GM12878 (cell line): ENCODE results near the gene COL4A2. TPM values are rescaled to one million over a fixed set of nuclear protein-coding genes. Genes with fewer than 3 reads are reported as not detected.

ENCODE experiments used
- ATAC-seq: fragments of 200-7000 bp; cut with Tn5 transposase; 3 replicates; pipeline ENCODE4 v1.9.1; 2020; ENCODE audit warnings: mild to moderate bottlenecking, moderate library complexity
- BruUV-seq: library from RNA; stranded (reverse); fragments of 400-500 nt; replicated peaks from 2 replicates; lab custom pipeline; 2021; lab: Mats Ljungman, UMichigan
- CTCF ChIA-PET: fragments of 300-600 bp; sonication (Branson Sonifier 250); formaldehyde crosslinking; extraction: SDS; loops from one replicate; lab custom pipeline; 2021; ENCODE audit warnings: inconsistent platforms; lab: Yijun Ruan, JAX
- POLR2A ChIA-PET: fragments of 350-600 bp; formaldehyde crosslinking; extraction: SDS; loops from one replicate; lab custom pipeline; 2021; ENCODE audit warnings: inconsistent platforms; lab: Charles Lee
- RAD21 ChIA-PET: fragments of 300-600 bp; sonication (Branson Sonifier 250); formaldehyde crosslinking; loops from one replicate; lab custom pipeline; 2023; ENCODE audit warnings: antibody characterized with exemption; ENCODE audit not compliant: unreplicated experiment; lab: Charles Lee
- SMC1A ChIA-PET: fragments of 300-600 bp; sonication (Branson Sonifier 250); formaldehyde crosslinking; loops from one replicate; lab custom pipeline; 2023; ENCODE audit not compliant: unreplicated experiment, uncharacterized antibody; lab: Charles Lee
- DNase-seq: peaks from one replicate; pipeline ENCODE4 v3.0.0-alpha.2; 2011; ENCODE audit warnings: low read depth, low spot score
- FAIRE-seq: peaks from 3 replicates; lab custom pipeline; 2011; peaks lifted over from hg19 to GRCh38; lab: Jason Lieb, UNC
- H2AFZ ChIP-seq: 2 replicates; pipeline ENCODE4 v1.6.0; 2011; ENCODE audit warnings: low read depth, low read length, control low read depth; ENCODE audit not compliant: control insufficient read depth
- H3K27ac ChIP-seq: 2 replicates; pipeline ENCODE4 v1.5.1; 2011; ENCODE audit warnings: control low read depth; ENCODE audit not compliant: control insufficient read depth, insufficient read depth
- H3K27me3 ChIP-seq, 2 experiments: replicated peaks in 1 of 2; 2 replicates each; pipeline versions ENCODE4 v1.6.0 to v1.6.1; 2011; ENCODE audit warnings: low read length in 1 of 2; ENCODE audit not compliant: control insufficient read depth in 2 of 2, insufficient read depth in 2 of 2
- H3K36me3 ChIP-seq, 2 experiments: 2 replicates each; pipeline ENCODE4 v1.5.1; 2011; ENCODE audit warnings: low read length in 1 of 2; ENCODE audit not compliant: control insufficient read depth in 2 of 2, insufficient read depth in 2 of 2
- H3K4me1 ChIP-seq: 2 replicates; pipeline ENCODE4 v1.6.1; 2011; ENCODE audit warnings: mild to moderate bottlenecking, low read length, moderate library complexity, mixed read lengths; ENCODE audit not compliant: control insufficient read depth, insufficient read depth
- H3K4me2 ChIP-seq: 2 replicates; pipeline ENCODE4 v1.6.0; 2011; ENCODE audit warnings: control low read depth; ENCODE audit not compliant: control insufficient read depth, insufficient read depth
- H3K4me3 ChIP-seq: fragments of 200-600 bp; sonication (generic); 2 replicates; pipeline ENCODE4 v1.5.1; 2016
- H3K79me2 ChIP-seq: 2 replicates; pipeline ENCODE4 v1.6.0; 2011; ENCODE audit warnings: low read length; ENCODE audit not compliant: control insufficient read depth, insufficient read depth
- H3K9ac ChIP-seq: 2 replicates; pipeline ENCODE4 v1.8.0; 2011; ENCODE audit warnings: low read length, control low read depth, mixed read lengths; ENCODE audit not compliant: control insufficient read depth, insufficient read depth
- H3K9me3 ChIP-seq: replicated peaks from 3 replicates; pipeline ENCODE4 v1.5.1; 2011; ENCODE audit warnings: mild to moderate bottlenecking, low read length; ENCODE audit not compliant: control insufficient read depth, insufficient read depth
- H4K20me1 ChIP-seq: 2 replicates; pipeline ENCODE4 v1.6.0; 2011; ENCODE audit not compliant: control insufficient read depth, insufficient read depth
- EGR1 ChIP-seq, 2 experiments: IDR thresholded peaks; 1 replicate in 1 of 2; 2 replicates in 1 of 2; pipeline ENCODE4 v1.6.1; 2011 to 2012; ENCODE audit warnings: low read depth in 2 of 2, low read length in 2 of 2, borderline replicate concordance in 1 of 2, mild to moderate bottlenecking in 1 of 2, moderate library complexity in 1 of 2
- ELK1 ChIP-seq: IDR thresholded peaks from 2 replicates; pipeline ENCODE4 v1.6.1; 2012; ENCODE audit warnings: low read depth, low read length, improper control_type of control experiment
- GATAD2B ChIP-seq: fragments of 450-650 bp; conservative IDR thresholded peaks from 2 replicates; pipeline ENCODE4 v1.6.1; 2017; ENCODE audit warnings: low read depth, mild to moderate bottlenecking, moderate library complexity
- RELB ChIP-seq: fragments of 450-650 bp; IDR thresholded peaks from 2 replicates; pipeline ENCODE4 v1.6.1; 2017; ENCODE audit warnings: low read depth, mild to moderate bottlenecking, moderate library complexity
- SREBF2 ChIP-seq: IDR thresholded peaks from 2 replicates; pipeline ENCODE4 v1.6.1; 2012; ENCODE audit warnings: mild to moderate bottlenecking, low read length
- ZBED1 ChIP-seq: IDR thresholded peaks from 2 replicates; pipeline ENCODE4 v1.6.1; 2016; ENCODE audit warnings: borderline replicate concordance
- ZNF687 ChIP-seq: fragments of 450-650 bp; IDR thresholded peaks from 2 replicates; pipeline ENCODE4 v1.6.1; 2017; ENCODE audit warnings: mild to moderate bottlenecking, moderate library complexity
- WGBS: methylation state at CpG from one replicate; pipeline ENCODE4 v1.1.6; 2016; ENCODE audit warnings: low lambda C conversion rate; ENCODE audit not compliant: insufficient replicate concordance, insufficient coverage; ENCODE audit errors: missing lambda C conversion rate; 5-methylcytosine and 5-hydroxymethylcytosine counted together
- in situ Hi-C: fragments of 300-500 bp; cut with MboI; formaldehyde crosslinking; loops from 9 replicates; pipeline ENCODE4 v1.14.3; 2018; ENCODE audit warnings: mixed read lengths
- intact Hi-C: fragments of 100-400 bp; cut with micrococcal nuclease; formaldehyde crosslinking; loops from one replicate; pipeline ENCODE4 v1.14.2; 2022; ENCODE audit not compliant: unreplicated experiment
- polyA plus RNA-seq, 11 experiments: library from polyadenylated mRNA; depleted of rRNA in 4 of 11; unstranded in 6 of 11; stranded (reverse) in 5 of 11; fragments of >200 nt; fragmentation: Nextera tagmentation in 4 of 11; fragmentation: Illumina TruSeq in 1 of 11; extraction: Ambion mirVana in 4 of 11; extraction: Trizol in 1 of 11; gene quantifications; 1 replicate in 1 of 11; 2 replicates in 10 of 11; pipeline versions ENCODE4 v1.2.1 to v1.2.3, GENCODE V29; 2011 to 2016; ENCODE audit warnings: inconsistent platforms in 2 of 11, missing spikeins in 2 of 11, low read depth in 1 of 11
- total RNA-seq, 4 experiments: library from RNA; depleted of rRNA in 3 of 4; stranded (reverse); fragments of >200 nt in 3 of 4; fragmentation: Illumina TruSeq in 1 of 4; extraction: Trizol in 1 of 4; gene quantifications; 2 replicates each; pipeline versions ENCODE4 v1.2.1 to v1.2.3, GENCODE V29; 2013 to 2021

The COL4A2 gene
- total and polyA plus RNA-seq, 10 of the 15 experiments (the other 5 are each of a cell fraction or from before 2014, with no cell fraction given) = 0.16 to 1.6 (median 0.62) TPM; not detected in 3

- BruUV-seq = no TSS peak
Observed at GRCh38 chr13:110350509-110350908, 43.4 kb downstream of the COL4A2 start.

More at GRCh38 chr13:110350509-110350908, 43.4 kb downstream of the COL4A2 start:
- Histone ChIP-seq H3K9ac (no peak overlapping the region), H3K4me2 (no peak overlapping the region), H3K79me2 (no peaks in the 10 kb centered on the region)
- intact Hi-C loops = no loop called here
- no peak for DNase-seq
- TF ChIP-seq EGR1 (IDR thresholded peaks at IDR 0.05; ENCODE audit: borderline replicate concordance in 1 of 2, low read depth in 2 of 2, low read length in 2 of 2) (no peak), ZNF687 (no peak), RELB (no peak), SREBF2 (no peak), GATAD2B (no peak), ZBED1 (no peak), ELK1 (no peak)
- TF ChIP-seq, all 136 proteins: peak for 0
- H3K27me3 ChIP-seq = peaks cover 0 to 4% of the 10 kb centered on the region in 2 experiments; a peak in 1 of 4 replicates
- ATAC-seq (no peak), FAIRE-seq (no peak)
- no peak overlapping the region for H3K27ac ChIP-seq
- 0% methylated on average over 3 of the region's 3 CpGs for WGBS
- ChIA-PET SMC1A (interaction anchor here (1.3 to 1.9 kb wide), 3 partner anchors 10 to 94 kb away, joined by 4 to 5 read pairs (median 4); no protein-coding TSS in a partner anchor), RAD21 (interaction anchor here (1.0 to 1.2 kb wide), 2 partner anchors 22 to 94 kb away, joined by 3 read pairs; no protein-coding TSS in a partner anchor), POLR2A (no interaction called here), CTCF (interaction anchor here (1.0 kb wide), 1 partner anchor 38 kb away, joined by 3 read pairs; no protein-coding TSS in a partner anchor)
- H3K4me3 ChIP-seq = no peak overlapping the region
- no peaks in the 10 kb centered on the region for H3K36me3 ChIP-seq
- no peaks in the 10 kb centered on the region for H3K9me3 ChIP-seq
- in situ Hi-C loops = no loop called here
- H3K4me1 ChIP-seq = no peaks in the 10 kb centered on the region; the same call in 1 of the 2 replicates
- H2AFZ ChIP-seq = no peak overlapping the region
- H4K20me1 ChIP-seq = no peaks in the 10 kb centered on the region
